T-helper 2 cell treated with Interferon-gamma antibody and Interleukin-4, amounts not matched to agents 100 ng/mL and 5 ng/mL, for 36 hours (primary cell): Measurements from ENCODE around the gene FLNB. TPM values are rescaled to one million over a fixed set of nuclear protein-coding genes. Genes with fewer than 3 reads are reported as not detected.

Source experiments
- intact Hi-C: fragments of 100-400 bp; cut with micrococcal nuclease; formaldehyde crosslinking; loops from one replicate; pipeline ENCODE4 v1.15.1; 2023
- total RNA-seq: library from RNA; stranded (reverse); gene quantifications from 2 replicates; pipeline ENCODE4 v1.2.3, GENCODE V29; 2022

Gene FLNB
- total RNA-seq, 1 donor from 2014 or later: 63.1 TPM

DNA sequence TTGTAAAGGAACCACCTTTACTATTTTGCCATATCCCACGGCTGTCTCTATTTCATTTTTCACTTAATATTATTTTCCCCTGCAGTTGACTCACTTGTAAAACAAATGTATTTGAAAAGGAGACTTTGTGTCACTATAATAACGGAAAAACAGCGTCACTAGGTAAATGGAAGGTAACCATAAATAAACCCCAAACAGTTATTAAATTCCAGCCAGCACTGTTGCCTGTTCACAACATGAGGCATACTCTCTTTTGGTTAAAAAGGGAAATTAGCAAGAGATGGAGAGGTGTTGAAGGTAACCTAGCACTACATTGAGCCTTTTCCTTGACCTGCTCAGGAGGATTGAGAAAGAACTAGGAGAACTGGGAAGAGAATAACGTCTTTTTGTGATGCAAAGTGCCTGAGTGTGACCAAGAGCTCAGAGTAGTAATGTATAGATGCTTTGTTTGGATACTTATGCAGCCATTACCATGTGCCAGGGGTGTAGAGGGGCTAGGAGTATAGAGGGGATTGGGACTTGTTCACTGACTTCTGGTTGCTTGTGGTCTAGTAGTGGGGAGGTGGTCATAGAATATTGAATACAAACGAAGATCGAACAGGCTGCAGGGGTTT, 19.6 kb downstream of the FLNB start:
- intact Hi-C loops: no loop called here

DNA sequence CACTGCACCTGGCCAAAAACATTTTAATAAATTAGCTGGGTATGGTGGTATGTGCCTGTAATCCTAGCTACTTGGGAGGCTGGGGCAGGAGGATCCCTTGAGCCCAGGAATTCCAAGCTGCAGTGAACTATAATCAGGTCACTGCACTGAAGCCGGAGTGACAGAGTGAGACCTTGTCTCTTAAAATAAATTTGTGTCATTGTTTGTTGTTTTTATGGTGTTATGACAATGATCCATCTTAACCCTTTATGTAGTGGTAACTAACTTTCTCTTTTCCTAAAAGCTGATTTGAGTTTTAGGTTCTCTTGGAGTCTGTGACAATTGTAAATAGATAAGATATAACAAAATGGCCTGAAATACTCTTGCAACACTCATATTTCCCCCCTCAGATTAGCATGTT, 20.7 kb downstream of the FLNB start:
- intact Hi-C loops: no loop called here

DNA sequence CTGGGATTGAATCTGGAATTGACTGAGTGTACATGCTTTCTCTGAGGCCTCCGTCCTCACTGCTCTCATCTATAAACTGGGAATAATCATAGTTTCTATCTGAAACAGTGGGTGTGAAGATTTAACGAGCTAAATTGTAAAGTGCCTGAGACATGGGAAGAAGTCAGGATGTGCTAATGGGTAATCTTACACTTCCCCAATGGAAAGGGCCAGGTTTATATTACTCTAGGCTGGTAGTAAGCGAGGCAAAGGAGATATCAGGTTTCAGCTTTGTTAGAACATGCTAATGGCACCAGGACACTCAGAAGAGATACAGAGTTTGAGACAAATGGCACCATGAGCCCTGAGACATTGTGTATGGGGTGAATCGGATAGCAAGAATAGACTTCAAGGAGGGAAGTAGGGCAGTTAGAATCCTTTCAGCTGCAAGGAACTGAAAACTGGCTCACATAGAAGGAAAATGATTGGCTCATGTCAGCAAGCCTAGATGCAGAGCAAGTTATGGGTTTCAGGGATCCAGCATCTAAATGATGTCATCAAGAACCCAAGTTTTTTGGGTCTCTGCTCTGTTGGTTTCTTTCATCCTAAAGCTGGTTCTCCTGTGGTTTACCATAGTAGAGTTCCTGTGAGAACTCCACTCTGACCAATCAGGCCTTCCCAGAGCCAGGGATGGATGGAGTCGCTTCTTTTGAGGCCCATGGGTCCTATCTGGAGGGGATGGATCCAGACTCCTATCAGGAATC, 21.8 kb downstream of the FLNB start:
- intact Hi-C loops: loop anchor here (10.0 kb wide), 1 partner anchor 55 kb away; no protein-coding TSS in a partner anchor

DNA sequence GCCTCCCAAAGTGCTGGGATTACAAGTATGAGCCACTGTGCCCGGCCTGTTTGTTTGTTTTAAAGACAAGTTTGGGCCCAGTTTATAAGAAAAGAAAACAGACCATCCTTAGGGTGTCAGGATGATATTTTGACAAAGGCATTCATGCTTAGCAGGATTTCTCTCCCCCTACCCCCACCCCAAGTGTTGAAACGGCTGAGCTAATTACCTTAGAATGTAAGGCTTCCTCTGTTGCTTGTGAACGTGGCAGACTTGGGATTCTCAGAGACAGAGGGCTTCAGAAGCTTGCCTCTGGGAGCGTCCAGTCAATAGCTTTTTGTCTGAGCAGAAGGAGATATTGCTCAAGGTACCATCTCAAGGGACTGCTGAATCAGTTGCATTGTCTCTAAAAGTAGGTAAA, 24.0 kb downstream of the FLNB start:
- intact Hi-C loops: loop anchor here (10.0 kb wide), 1 partner anchor 53 kb away; no protein-coding TSS in a partner anchor

DNA sequence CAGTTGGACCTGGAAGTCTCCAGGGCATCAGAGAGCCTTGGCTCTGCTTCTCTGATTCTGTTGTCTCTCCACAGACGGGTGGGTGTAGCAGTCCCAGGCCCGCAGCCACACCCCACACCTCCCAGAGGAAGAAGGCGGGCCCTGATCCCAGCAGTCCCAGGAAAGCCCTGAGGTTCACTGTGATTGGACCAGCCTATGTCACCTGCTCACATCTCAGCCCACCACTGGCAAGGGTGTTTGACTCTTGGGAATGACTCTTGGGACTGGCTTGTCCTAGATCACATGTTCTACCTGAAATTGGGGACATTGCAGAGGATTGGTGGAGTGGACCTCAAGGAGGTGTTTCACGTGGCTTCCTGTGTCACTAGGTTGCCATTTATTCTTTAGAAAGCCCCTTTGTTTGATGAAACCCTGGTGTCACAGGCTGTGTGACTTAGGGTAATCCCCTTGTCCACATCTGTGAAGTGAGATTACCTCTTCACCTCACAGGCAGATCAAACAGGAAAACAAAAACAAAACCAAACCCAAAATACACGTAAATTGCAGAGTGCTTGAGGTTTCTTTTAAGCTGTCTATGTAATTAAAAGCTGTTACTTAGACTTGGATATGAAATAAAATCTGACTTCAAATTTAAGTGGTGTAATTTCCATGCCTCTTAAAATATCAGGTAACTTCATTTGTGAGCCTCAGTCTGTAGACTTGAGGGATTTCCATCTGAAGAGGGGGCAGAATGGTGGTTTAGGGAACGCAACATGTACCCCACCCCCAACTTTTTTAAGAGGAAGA, 26.7 kb downstream of the FLNB start:
- intact Hi-C loops: loop anchor here (1.0 to 10.0 kb wide), 2 partner anchors 26 to 50 kb away; no protein-coding TSS in a partner anchor

DNA sequence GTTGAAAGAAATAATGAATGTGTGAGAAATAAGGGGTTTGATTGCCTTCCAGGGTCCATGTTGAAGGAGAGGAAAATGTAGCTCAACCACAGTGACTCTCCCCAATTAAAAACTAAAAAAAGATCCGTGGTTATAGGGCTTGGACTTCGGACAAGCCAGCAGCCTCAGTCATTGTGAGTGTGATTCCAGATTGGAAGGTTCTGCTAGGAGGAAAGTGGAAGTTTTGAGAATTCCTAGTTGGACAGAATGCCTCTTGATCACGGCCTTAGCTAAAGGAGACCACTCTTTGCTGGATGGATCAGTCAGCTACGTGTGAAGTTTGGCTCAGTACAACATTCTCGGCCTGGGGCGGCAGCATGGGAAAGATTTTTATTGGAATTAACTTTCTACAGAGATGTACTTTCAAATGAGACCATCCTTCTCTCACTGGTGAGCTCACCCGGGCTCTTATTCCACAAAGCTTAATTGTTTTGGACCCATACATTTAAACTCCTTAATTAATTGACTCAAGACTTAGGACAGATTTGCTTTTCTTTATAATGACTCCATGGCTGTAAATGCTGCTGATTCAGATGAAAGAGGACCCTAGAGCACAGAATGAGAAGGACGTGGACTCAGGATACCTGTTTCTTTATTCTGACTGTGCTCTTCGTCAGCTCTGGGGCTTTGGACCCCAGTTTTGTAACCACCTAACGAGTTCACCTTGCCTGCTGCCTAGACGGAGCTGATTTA, 27.5 kb downstream of the FLNB start:
- intact Hi-C loops: loop anchor here (1.0 to 10.0 kb wide), 2 partner anchors 26 to 49 kb away; no protein-coding TSS in a partner anchor

DNA sequence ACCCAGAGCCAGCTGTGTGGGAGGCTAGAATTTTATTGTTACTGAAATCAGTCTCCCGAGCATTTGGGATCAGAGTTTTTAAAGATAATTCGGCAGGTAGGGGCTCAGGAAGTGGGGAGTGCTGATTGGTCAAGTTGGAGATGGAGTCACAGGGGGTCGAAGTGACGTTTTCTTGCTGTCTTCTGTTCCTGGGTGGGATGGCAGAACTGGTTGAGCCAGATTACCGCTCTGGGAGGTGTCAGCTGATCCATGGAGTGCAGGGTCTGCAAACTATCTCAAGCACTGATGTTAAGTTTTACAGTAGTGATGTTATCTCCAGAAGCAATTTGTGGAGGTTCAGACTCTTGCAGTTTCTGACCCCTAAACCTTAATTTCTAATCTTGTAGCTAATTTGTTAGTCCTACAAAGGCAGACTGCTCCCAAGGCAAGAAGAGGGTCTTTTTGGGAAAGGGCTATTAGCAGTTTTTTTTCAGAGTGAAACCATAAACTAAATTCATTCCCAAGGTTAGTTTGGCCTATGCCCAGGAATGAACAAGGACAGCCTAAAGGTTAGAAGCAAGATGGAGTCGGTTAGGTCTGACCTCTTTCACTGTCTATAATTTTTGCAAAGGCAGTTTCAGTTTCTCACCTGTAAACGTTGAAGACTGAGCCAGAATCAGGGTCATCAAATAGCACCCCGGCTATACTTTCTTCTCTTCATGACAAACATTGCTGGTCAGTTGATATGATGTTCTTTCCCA, 28.2 kb downstream of the FLNB start:
- intact Hi-C loops: loop anchor here (10.0 kb wide), 1 partner anchor 48 kb away; no protein-coding TSS in a partner anchor

DNA sequence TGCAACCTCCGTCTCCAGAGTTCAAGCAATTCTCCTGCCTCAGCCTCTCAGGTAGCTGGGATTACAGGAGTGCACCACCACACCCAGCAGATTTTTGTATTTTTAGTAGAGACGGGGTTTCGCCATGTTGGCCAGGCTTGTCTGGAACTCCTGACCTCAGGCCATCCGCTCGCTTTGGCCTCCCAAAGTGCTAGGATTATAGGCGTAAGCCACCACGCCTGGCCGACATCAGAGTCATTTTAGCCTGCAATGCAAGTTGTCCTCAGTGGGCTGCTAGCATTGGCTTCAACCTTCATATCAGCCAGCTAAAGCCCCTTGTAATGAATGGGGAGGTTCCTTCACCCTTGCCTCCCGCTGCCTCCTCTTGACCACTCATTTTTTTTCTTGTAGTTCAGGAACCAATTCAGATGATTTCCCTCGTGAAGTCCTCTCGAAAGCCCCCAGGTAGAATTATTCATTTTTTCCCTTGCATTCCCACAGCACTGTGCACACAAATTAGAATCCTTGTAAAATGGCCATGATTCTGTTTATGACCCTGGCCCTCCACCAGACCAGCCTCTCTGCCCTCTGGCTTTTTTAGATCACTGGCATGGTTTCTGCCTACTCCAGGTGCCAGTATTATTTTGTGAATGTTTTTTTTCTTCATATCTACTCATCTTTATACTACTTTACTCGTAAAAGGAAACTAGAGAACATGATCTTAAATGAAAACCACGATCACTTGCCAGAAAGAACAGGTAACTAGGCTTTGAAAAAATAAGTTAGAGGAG, 29.1 kb downstream of the FLNB start:
- intact Hi-C loops: loop anchor here (10.0 kb wide), 1 partner anchor 47 kb away; no protein-coding TSS in a partner anchor

DNA sequence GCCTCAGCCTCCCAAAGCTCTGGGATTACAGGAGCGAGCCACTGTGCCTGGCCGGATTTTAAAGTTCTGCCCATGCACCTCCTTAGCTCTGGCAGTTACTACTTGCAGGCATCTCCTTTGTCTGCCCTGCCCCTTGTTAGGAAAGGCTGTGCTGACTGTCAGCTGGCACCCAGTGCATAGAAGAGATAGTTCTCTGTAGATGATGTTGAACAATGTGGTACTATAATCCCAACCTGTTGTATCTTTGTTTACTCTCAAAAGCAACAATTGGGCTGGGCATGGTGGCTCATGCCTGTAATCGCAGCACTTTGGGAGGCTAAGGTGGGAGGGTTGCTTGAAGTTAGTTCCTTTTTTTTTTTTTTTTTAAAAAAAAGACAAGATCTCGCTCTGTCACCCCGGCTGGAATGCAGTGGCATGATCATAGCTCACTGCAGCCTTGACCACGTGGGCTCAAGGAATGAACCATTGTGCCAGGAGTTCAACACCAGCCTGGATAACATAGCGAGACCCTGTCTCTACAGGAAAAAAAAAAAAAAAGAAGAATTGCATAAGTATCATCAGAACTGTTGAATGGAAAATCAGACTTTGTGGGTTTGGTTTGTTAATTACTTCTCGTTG, 30.6 kb downstream of the FLNB start:
- intact Hi-C loops: loop anchor here (10.0 kb wide), 1 partner anchor 46 kb away; no protein-coding TSS in a partner anchor

DNA sequence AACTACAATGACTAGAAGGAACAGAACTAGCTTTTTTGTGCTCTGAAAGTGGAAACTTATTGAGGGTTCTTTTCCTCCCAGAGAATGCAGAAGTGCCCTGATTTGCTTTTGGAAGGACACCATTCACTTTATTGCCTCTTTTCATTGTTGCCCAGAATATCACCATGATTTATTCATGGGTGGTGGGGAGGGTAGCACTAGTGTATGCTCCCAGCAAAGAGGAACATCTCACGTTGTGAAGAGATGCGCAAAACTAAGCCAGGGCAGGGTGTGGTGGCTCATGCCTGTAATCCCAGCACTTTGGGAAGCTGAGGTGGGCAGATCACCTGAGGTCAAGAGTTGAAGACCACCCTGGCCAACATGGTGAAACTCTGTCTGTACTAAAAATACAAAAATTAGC, 31.4 kb downstream of the FLNB start:
- intact Hi-C loops: loop anchor here (10.0 kb wide), 1 partner anchor 45 kb away; no protein-coding TSS in a partner anchor

DNA sequence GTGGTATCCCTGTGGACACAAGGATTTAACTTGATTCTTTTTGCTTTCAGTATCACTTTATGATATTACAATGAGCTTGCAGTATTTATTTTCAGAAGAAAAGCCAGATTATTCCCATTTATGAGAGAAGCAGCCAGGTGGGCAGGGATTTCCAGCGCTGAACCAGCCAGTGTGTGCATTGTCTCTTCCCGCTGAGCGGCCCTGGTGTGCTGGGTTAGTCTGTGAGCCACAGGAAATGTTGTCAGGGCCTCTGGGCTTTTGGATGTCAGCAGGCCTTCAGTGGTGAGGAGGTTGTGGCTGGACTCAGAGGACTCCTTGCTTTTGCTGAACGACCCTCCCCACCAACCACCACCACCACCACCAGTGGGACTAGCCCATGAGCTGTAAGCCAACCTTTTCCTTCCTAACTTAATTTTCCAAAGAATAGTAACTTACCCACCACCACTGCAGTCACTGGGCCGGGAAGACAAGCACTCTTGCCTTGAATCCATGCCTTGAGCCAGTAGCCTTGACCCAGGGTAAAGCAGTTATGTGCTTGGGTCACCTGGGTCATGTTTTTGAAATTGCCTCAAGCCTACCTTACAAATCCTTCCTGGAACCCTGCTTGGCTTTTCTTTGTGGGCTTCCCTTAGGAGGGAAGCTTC, 33.1 kb downstream of the FLNB start:
- intact Hi-C loops: no loop called here

DNA sequence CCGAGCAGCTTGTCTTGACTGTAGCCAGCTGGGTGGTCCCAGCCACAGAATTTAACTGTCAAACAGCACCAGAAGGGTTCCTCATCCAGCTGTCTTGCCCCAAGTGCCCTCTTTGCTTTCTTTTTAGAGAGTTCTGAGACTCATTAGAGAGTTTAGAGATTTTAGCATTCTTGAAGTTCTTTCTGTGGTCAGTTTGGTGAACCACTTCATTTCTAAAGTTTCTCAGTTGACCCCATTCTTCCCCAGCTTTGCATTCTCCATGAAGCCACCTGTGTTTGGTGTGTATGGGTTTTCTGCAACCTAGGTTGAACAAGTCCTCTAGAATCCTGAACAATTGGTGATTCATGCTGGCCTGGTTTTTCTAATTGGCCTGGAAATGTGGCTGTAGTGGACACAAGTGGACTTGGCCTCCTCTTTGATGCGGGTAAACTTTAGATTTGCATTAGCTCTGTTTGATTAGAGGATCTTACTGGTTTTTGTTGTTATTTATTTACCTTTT, 33.7 kb downstream of the FLNB start:
- intact Hi-C loops: no loop called here

DNA sequence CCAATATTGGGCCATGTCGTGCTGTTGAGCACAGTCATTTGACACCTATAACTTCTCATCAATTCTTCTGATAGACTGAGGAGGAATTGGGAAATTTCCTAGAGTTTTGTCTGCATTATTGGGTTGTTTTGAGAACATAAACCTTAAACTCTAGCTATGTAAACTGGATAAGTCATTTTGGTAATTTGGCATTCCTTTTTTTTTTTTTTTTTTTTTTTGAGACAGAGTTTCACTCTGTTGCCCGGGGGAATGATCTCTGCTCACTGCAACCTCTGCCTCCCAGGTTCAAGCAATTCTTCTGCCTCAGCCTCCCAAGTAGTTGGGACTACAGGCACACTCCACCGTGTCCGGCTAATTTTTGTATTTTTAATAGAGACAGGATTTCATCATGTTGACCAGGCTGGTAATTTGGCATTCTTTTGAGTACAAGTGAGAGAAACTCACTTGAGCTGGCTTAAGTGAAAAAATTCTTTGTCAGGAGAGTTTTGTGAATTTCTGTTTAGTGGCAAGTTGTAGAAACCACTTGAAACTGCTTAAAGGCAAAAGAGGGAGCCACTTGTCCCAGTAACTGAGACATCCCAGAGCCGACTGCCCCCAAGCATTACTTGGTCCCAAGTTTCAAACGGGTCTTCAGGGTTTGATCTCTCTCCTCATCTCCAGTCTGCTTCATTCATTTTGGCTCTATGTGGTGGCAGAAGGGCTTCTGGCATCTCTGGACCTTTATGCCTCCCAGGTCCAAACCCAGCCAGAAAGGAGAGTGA, 34.9 kb downstream of the FLNB start:
- intact Hi-C loops: no loop called here

DNA sequence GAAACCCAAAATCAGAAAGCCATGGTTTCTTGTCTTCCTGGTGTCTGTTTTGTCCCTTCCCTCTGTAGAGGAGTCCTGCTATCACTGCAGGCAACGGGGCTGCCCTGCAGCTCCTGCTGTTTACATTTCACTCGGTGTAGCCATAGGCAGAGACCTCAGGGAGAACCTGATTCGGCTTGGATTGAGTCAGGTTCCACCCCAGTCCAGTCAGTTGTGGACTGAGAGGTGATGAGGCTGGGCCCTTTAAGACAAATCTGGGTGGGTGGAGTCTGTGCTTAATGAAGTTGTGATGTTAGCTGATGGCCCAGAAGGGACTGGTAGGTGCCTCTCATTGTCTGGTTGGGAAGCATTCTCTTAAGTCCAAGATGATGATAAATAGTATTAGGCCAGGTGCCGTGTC, 35.7 kb downstream of the FLNB start:
- intact Hi-C loops: no loop called here

DNA sequence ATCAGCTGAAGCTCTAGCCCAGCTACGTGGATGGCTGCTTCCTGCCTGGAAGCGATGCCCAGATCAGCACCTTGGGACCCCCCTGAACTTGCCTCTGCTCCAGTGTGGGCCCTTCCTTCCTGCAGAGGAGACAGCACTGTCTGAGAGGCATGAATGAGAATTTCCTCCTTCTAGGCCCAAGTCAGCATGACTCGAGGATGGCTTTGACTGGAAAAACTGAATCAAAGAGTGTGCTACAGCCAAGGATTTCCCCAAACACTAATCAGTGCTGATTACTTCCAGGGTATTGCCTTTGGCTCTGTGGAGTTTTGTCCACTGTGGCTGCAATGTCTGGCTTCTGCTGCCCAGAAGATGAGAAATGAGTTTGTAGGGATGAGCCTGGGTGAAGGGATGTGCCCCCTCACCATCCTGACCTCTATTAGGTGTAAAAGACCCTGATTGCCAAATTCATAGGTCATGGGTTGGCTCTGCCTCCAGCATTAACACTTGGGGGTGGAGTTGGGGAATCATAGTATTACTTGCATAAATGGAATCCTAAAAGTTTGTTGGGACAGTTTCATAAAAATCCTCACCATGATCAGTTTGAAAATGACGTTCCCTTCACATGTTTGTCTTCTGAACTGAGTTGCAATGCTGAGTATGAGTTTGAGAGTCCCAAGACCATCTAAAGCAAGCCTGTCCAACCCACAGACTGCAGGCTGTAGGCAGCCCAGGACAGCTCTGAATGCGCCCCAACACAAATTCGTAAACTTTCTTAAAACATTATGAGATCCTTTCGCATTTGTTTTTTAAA, 36.7 kb downstream of the FLNB start:
- intact Hi-C loops: no loop called here

DNA sequence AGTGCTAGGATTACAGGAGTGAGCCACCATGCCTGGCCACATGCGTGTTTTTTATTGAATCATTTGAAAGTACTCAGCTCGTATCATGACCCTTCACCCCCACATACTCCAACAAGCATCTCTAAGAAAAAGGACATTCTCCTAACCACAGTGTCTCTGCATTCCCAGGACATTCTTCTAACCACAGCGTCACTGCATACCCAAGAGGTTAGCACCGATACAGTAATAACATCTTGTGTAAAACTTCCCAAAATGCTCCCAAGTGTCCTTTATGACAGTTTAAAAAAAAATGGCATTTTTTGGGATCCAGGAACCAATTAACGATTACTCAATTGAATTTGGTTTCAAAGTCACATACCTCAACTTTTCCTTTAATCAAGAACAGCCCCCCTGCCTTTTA, 39.6 kb downstream of the FLNB start:
- intact Hi-C loops: no loop called here

DNA sequence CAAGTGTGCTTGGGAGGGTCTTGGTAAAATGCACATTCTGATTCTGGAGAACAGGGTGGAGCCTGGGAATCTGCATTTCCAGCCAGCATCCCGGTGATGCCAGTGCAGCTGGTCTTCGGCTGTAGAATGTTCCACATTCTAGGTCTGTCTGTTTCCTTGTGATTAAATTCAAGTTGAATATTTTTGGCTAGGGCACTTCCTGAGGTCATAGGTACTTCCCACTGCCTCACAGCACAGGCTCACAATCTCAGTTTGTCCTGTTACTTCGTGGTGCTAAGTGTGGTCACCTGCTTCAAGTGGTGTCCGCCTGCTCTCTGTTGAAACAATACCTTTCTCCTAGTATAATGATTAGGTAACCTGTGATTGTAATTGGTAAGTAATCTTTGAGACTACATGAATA, 40.1 kb downstream of the FLNB start:
- intact Hi-C loops: no loop called here
